ENCODE measurements around the gene PCAT6.

PCAT6 gene

GRCh38 chr1:202850593-202851362 lies 40.0 kb downstream of the PCAT6 start:
- DNase-seq: no peak

GRCh38 chr1:202852163-202852904 lies 41.6 kb downstream of the PCAT6 start:
- no peak for DNase-seq

GRCh38 chr1:202854787-202855186 lies 44.0 kb downstream of the PCAT6 start:
- DNase-seq: no peak

GRCh38 chr1:202856014-202856413 lies 45.3 kb downstream of the PCAT6 start:
- no peak for DNase-seq

GRCh38 chr1:202857136-202857610 lies 46.4 kb downstream of the PCAT6 start:
- no peak for DNase-seq

- no peak for DNase-seq
These were observed 47.6 kb downstream of the PCAT6 start for GRCh38 chr1:202858331-202858730.

GRCh38 chr1:202858789-202859414 lies 48.1 kb downstream of the PCAT6 start:
- no peak for DNase-seq

GRCh38 chr1:202860744-202861419 lies 50.1 kb downstream of the PCAT6 start:
- DNase-seq: peak; percentile 30
